ENCODE data around the gene E2F4.

The E2F4 gene

GRCh38 chr16:67191995-67192681, at the start of gene E2F4:
E2F4 (plus strand) TSS chr16:67192155; CDS start chr16:67192228, 73 bp downstream.
- DNase-seq (ENCODE audit: low read depth in 2 of 2): peak; percentile 84 to 89

- no peak for DNase-seq (ENCODE audit: low read depth in 2 of 2)
These were observed 49.6 kb upstream of the E2F4 start for GRCh38 chr16:67142342-67142741.

GRCh38 chr16:67144943-67145342, 47.0 kb upstream of the E2F4 start:
- DNase-seq (ENCODE audit: low read depth in 2 of 2): no peak

- DNase-seq (ENCODE audit: low read depth in 2 of 2): no peak
These were observed 46.2 kb upstream of the E2F4 start for GRCh38 chr16:67145746-67146145.

GRCh38 chr16:67146523-67147357, 45.2 kb upstream of the E2F4 start:
- DNase-seq (ENCODE audit: low read depth in 2 of 2): no peak

- DNase-seq (ENCODE audit: low read depth in 2 of 2): no peak
These were observed 44.4 kb upstream of the E2F4 start for GRCh38 chr16:67147437-67148140.

- no peak for DNase-seq (ENCODE audit: low read depth in 2 of 2)
These were observed 43.7 kb upstream of the E2F4 start for GRCh38 chr16:67148221-67148620.

GRCh38 chr16:67148656-67149275, 43.2 kb upstream of the E2F4 start:
- no peak for DNase-seq (ENCODE audit: low read depth in 2 of 2)

- no peak for DNase-seq (ENCODE audit: low read depth in 2 of 2)
These were observed 42.5 kb upstream of the E2F4 start for GRCh38 chr16:67149276-67150046.

- no peak for DNase-seq (ENCODE audit: low read depth in 2 of 2)
These were observed 41.7 kb upstream of the E2F4 start for GRCh38 chr16:67150047-67150832.

- no peak for DNase-seq (ENCODE audit: low read depth in 2 of 2)
These were observed 41.0 kb upstream of the E2F4 start, which contains the start of gene B3GNT9 for GRCh38 chr16:67150833-67151396. B3GNT9 (minus strand) TSS chr16:67150998; CDS start chr16:67150485, 513 bp downstream.

- DNase-seq (ENCODE audit: low read depth in 2 of 2): no peak
These were observed 40.4 kb upstream of the E2F4 start for GRCh38 chr16:67151431-67152097.

GRCh38 chr16:67154578-67155294, 37.2 kb upstream of the E2F4 start:
- DNase-seq (ENCODE audit: low read depth in 2 of 2): no peak

GRCh38 chr16:67155295-67156142, 36.4 kb upstream of the E2F4 start:
- DNase-seq (ENCODE audit: low read depth in 2 of 2): peak; percentile 70 to 73

- no peak for DNase-seq (ENCODE audit: low read depth in 2 of 2)
These were observed 35.7 kb upstream of the E2F4 start for GRCh38 chr16:67156143-67156844.

- DNase-seq (ENCODE audit: low read depth in 2 of 2): no peak
These were observed 34.7 kb upstream of the E2F4 start for GRCh38 chr16:67157106-67157748.

Data from stimulated activated CD8-positive, alpha-beta memory T cell treated with anti-CD3 and anti-CD28 coated beads, Interleukin-2, amount 100 ng/mL, for 48 hours (primary cell).